Measurements from ENCODE around the gene TSFM. TPM values are rescaled to one million over a fixed set of nuclear protein-coding genes. Genes with fewer than 3 reads are reported as not detected.
"Not testable (repeated sequence)": the region's sequence is repeated elsewhere in the genome, so short reads cannot be mapped to it uniquely, and the experiment has no call there.

Gene TSFM
- total and polyA plus RNA-seq, 2 of the 4 experiments (the other 2 are of a cell fraction), result 11.5 to 14.0 TPM

DNA sequence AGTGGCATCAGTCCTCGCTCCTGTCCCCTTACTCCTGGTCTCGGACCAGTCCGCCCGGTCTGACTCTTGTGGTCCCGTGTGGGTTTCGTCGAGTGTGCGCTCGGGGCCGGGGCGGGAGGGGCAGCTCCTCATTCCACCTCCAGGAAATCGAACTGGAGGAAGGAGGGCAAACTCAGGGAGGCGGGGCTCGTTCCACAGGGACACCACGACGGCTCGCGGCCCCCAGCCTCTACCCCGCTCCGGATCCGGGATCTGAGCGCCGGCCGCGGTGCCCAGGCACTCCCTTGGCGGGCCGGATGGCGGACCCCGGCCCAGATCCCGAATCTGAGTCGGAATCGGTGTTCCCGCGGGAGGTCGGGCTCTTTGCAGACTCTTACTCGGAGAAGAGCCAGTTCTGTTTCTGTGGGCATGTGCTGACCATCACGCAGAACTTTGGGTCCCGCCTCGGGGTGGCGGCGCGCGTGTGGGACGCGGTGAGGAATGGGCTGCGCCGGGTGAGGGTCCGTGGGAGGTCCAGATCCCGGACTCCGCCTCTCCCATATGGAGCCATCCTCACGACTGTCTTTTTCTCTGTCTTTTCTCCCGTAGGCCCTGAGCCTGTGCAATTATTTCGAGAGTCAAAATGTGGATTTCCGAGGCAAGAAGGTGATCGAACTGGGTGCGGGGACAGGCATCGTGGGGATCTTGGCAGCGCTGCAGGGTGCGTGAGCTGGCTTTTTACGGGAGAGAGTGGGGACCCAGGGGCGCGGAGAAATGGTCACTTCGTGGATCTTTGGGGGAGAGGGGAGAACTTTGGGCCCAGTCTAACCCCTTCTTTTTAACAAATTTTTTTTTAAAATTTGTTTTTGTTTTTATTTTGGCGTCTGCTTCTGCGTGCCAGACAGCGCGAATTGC is 9.9 kb upstream of the TSFM start, which contains the start of gene EEF1AKMT3:
TSS of gene EEF1AKMT3 (plus strand) at position 186 of the 894 bp plus-strand sequence. CDS start at position 297, 111 bp downstream.
- POLR2A ChIA-PET (ENCODE audit: unreplicated experiment), result interaction anchor here (0.9 kb wide), 1 partner anchor 28 kb away, joined by 4 read pairs; the partner anchor contains the start of gene TSPAN31
- H3K9me3 ChIP-seq (ENCODE audit: control insufficient read depth, insufficient read depth, low read length), result no peaks in the 10 kb centered on the region
- peak within 1 kb of the TSS; percentile 91 for H4K5ac ChIP-seq (ENCODE audit: low read depth, low read length)
- in situ Hi-C loops (cut with MboI; ENCODE audit: low sequenced_read_pairs) (no loop called here), dilution Hi-C loops (cut with HindIII; ENCODE audit: low sequenced_read_pairs, unreplicated experiment) (no loop called here), intact Hi-C loops (cut with micrococcal nuclease) (no loop called here)
- peaks cover 3% of the 10 kb centered on the region for H3K36me3 ChIP-seq (ENCODE audit: control insufficient read depth, insufficient read depth, low read length)
- H3K23ac ChIP-seq (ENCODE audit: low read depth, low read length), result peak within 1 kb of the TSS; percentile 98
- peaks cover 9% of the 10 kb centered on the region for H3K9me1 ChIP-seq (ENCODE audit: insufficient read depth, low read length)
- peak within 1 kb of the TSS; percentile 91 for H2AK5ac ChIP-seq (ENCODE audit: low read depth, low read length)
- peak within 1 kb of the TSS; percentile 82 for H3K27ac ChIP-seq (ENCODE audit: insufficient read depth, low read length)
- peak within 1 kb of the TSS; percentile 93 to 99 for H4K8ac ChIP-seq (ENCODE audit: low read depth in 2 of 2, low read length in 2 of 2)
- WGBS, 2 experiments (ENCODE audit: extremely low coverage in 2 of 2, insufficient read length in 1 of 2), result 0% methylated on average over 31 of the region's 67 CpGs; no CpG with 5 or more reads in 1 of the 2 experiments
- peak within 1 kb of the TSS; percentile 95 for H3K4me2 ChIP-seq (ENCODE audit: low read depth, low read length)
- peak within 1 kb of the TSS; percentile 99 for H3K9ac ChIP-seq (ENCODE audit: low read depth, low read length)
- peak within 1 kb of the TSS; percentile 98 for H3K4ac ChIP-seq (ENCODE audit: low read depth, low read length)
- H2BK5ac ChIP-seq (ENCODE audit: low read depth, low read length, poor library complexity, severe bottlenecking), result peak within 1 kb of the TSS; percentile 78
- CTCF ChIA-PET, result no interaction called here
- peak within 1 kb of the TSS; percentile 95 for H3K14ac ChIP-seq (replicated peaks; ENCODE audit: low read depth, low read length)
- DNase-seq (peak; percentile 35), ATAC-seq (ENCODE audit: low read depth) (peak; percentile 73)
- no peaks in the 10 kb centered on the region for H4K20me1 ChIP-seq (ENCODE audit: insufficient read depth, low read length)
- peak within 1 kb of the TSS; percentile 97 for H2AK9ac ChIP-seq (replicated peaks; ENCODE audit: low read depth, low read length, poor library complexity)
- peak within 1 kb of the TSS; percentile 78 for H3K4me3 ChIP-seq (ENCODE audit: insufficient read depth, low read depth, low read length)
- H2BK120ac ChIP-seq (ENCODE audit: low read depth, low read length), result peak within 1 kb of the TSS; percentile 86
- TF ChIP-seq FOS (IDR thresholded peaks at IDR 0.05; ENCODE audit: low read depth, low read length) (no peak), MXI1 (IDR thresholded peaks at IDR 0.05; ENCODE audit: borderline replicate concordance, low read depth, low read length) (peak; percentile 70; the same call in 1 of the 2 replicates), BHLHE40 (IDR thresholded peaks at IDR 0.05; ENCODE audit: low read depth, low read length) (peak; percentile 39)
- no peaks in the 10 kb centered on the region for H3K27me3 ChIP-seq (ENCODE audit: control insufficient read depth, insufficient read depth, low read length)
- peak within 1 kb of the TSS; percentile 88 for H3K56ac ChIP-seq (ENCODE audit: extremely low read depth, insufficient read depth, low read length)
- peak within 1 kb of the TSS; percentile 95 for H4K91ac ChIP-seq (ENCODE audit: insufficient read depth, low read depth, low read length)
- 0 out of 2 replicates have a peak, but pooled peaks cover 3% of the 10 kb centered on the region for H3K4me1 ChIP-seq (ENCODE audit: control insufficient read depth, insufficient read depth, low read length)
- H3K79me1 ChIP-seq (ENCODE audit: low read depth in 1 of 2, low read length in 2 of 2), result peaks cover 16 to 29% of the 10 kb centered on the region in 2 experiments; a peak in 3 of 4 replicates
- H2BK20ac ChIP-seq (ENCODE audit: low read depth, low read length), result 0 out of 2 replicates have a peak within 1 kb of the TSS, but pooled peaks have one; percentile 8
- peak within 1 kb of the TSS; percentile 99 for H2AFZ ChIP-seq (replicated peaks; ENCODE audit: low read length, poor library complexity)
- peak within 1 kb of the TSS; percentile 62 for H3K18ac ChIP-seq (ENCODE audit: low read depth, low read length)
- BruUV-seq (replicated peaks), result no TSS peak
- peak within 1 kb of the TSS; percentile 78; the same call in 2 of the 3 replicates for H2BK15ac ChIP-seq (ENCODE audit: low read depth, low read length)

DNA sequence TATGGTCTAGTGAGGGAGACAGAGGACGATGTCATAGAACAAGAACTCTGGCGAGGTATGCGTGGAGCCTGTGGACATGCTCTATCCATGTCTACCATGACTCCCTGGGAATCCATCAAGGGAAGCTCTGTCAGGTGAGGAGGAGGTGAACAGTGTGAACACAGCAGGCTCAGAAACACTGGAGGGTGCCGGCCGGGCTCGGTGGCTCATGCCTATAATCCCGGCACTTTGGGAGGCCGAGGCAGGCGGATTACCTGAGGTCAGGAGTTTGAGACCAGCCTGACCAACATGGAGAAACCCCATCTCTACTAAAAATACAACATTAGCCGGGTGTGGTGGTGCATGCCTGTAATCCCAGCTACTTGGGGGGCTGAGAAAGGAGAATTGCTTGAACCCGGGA is 8.0 kb upstream of the TSFM start:
- 100% methylated on average over 3 of the region's 11 CpGs; no CpG with 5 or more reads in 1 of the 2 experiments for WGBS, 2 experiments (ENCODE audit: extremely low coverage in 2 of 2, insufficient read length in 1 of 2)

More for the DNA sequence above, 8.0 kb upstream of the TSFM start:
- H3K4me2 ChIP-seq (ENCODE audit: low read depth, low read length); H3K4me3 ChIP-seq (ENCODE audit: insufficient read depth, low read depth, low read length); H2AK5ac ChIP-seq (ENCODE audit: low read depth, low read length); intact Hi-C loops (cut with micrococcal nuclease); POLR2A ChIA-PET (ENCODE audit: unreplicated experiment); H3K18ac ChIP-seq (ENCODE audit: low read depth, low read length); H4K20me1 ChIP-seq (ENCODE audit: insufficient read depth, low read length); H3K56ac ChIP-seq (ENCODE audit: extremely low read depth, insufficient read depth, low read length); H2BK20ac ChIP-seq (ENCODE audit: low read depth, low read length); H2AK9ac ChIP-seq (replicated peaks; ENCODE audit: low read depth, low read length, poor library complexity); H2BK15ac ChIP-seq (ENCODE audit: low read depth, low read length); in situ Hi-C loops (cut with MboI; ENCODE audit: low sequenced_read_pairs); dilution Hi-C loops (cut with HindIII; ENCODE audit: low sequenced_read_pairs, unreplicated experiment); H3K27me3 ChIP-seq (ENCODE audit: control insufficient read depth, insufficient read depth, low read length); H3K9me3 ChIP-seq (ENCODE audit: control insufficient read depth, insufficient read depth, low read length); DNase-seq; H3K9ac ChIP-seq (ENCODE audit: low read depth, low read length); ATAC-seq (ENCODE audit: low read depth); H2AFZ ChIP-seq (replicated peaks; ENCODE audit: low read length, poor library complexity); H3K4ac ChIP-seq (ENCODE audit: low read depth, low read length); H3K4me1 ChIP-seq (ENCODE audit: control insufficient read depth, insufficient read depth, low read length); H3K9me1 ChIP-seq (ENCODE audit: insufficient read depth, low read length); H4K91ac ChIP-seq (ENCODE audit: insufficient read depth, low read depth, low read length); H4K8ac ChIP-seq (ENCODE audit: low read depth in 2 of 2, low read length in 2 of 2); H3K14ac ChIP-seq (replicated peaks; ENCODE audit: low read depth, low read length); H3K27ac ChIP-seq (ENCODE audit: insufficient read depth, low read length); BruUV-seq (replicated peaks); H2BK120ac ChIP-seq (ENCODE audit: low read depth, low read length); H3K23ac ChIP-seq (ENCODE audit: low read depth, low read length); H3K36me3 ChIP-seq (ENCODE audit: control insufficient read depth, insufficient read depth, low read length); H2BK5ac ChIP-seq (ENCODE audit: low read depth, low read length, poor library complexity, severe bottlenecking); H4K5ac ChIP-seq (ENCODE audit: low read depth, low read length): not testable (repeated sequence)
- CTCF ChIA-PET, result interaction anchor here (1.2 kb wide), 1 partner anchor 15 kb away, joined by 3 read pairs; no protein-coding TSS in a partner anchor
- H3K79me1 ChIP-seq (ENCODE audit: low read depth in 1 of 2, low read length in 2 of 2), result peaks cover 16 to 29% of the 10 kb centered on the region in 2 experiments; a peak in 3 of 4 replicates
